ENCODE measurements around the gene KIF16B. TPM values are rescaled to one million over a fixed set of nuclear protein-coding genes. Genes with fewer than 3 reads are reported as not detected.

Gene KIF16B
- total RNA-seq, 1 experiment from 2014 or later: 7.0 TPM

DNA sequence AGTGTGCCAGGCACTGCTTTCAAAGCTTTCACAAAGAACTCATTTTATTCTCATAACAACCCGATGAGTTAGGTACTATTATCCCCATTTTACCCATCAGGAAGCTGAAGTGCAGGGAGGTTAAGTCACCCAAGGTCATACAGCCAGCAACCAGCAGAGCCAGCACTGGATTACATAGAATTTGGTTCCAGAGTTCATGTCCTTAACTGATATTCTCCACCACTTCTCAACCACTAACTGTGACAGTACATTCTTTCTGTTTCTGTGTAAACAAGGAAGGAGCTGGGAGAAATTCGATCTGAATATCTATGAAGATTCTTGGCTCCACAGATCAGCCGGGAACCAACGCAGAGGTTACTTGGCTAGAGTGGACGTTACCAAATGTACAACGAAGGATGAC is 98.0 kb downstream of the KIF16B start:
- Histone ChIP-seq H3K4me1 (ENCODE audit: control insufficient read depth in 1 of 2, insufficient read depth in 2 of 2, low read length in 2 of 2) (no peaks in the 10 kb centered on the region), H3K36me3 (ENCODE audit: control insufficient read depth in 1 of 2, insufficient read depth in 2 of 2, low read length in 2 of 2) (no peaks in the 10 kb centered on the region), H3K4me3 (replicated peaks in 1 of 2; ENCODE audit: low read depth in 1 of 2, low read length in 2 of 2) (no peak overlapping the region), H3K9me3 (ENCODE audit: control insufficient read depth in 1 of 2, insufficient read depth in 1 of 2, low read depth in 1 of 2, low read length in 2 of 2) (no peaks in the 10 kb centered on the region), H4K20me1 (ENCODE audit: insufficient read depth) (no peaks in the 10 kb centered on the region), H3K79me2 (ENCODE audit: insufficient read depth, low read length) (no peaks in the 10 kb centered on the region), H3K4me2 (ENCODE audit: low read length) (no peak overlapping the region), H3K9ac (ENCODE audit: low read length) (no peak overlapping the region), H3K9me2 (ENCODE audit: insufficient read depth) (no peaks in the 10 kb centered on the region), H3K27me3 (ENCODE audit: insufficient read depth, low read length) (no peaks in the 10 kb centered on the region), H3K27ac (ENCODE audit: low read depth, low read length) (no peak overlapping the region), H2AFZ (ENCODE audit: low read depth, low read length, poor library complexity, severe bottlenecking) (no peak overlapping the region)
- RAD21 ChIA-PET (ENCODE audit: low non-redundant PET in 1 of 2, low total read pairs in 2 of 2, uncharacterized antibody in 2 of 2, unreplicated experiment in 2 of 2): no interaction called here
- BruUV-seq (replicated peaks): no TSS peak
- CTCF ChIA-PET: interaction anchor here (1.4 to 1.5 kb wide), 2 partner anchors 9 to 15 kb away, joined by 4 to 5 read pairs; no protein-coding TSS in a partner anchor
- POLR2A ChIA-PET: no interaction called here
- DNase-seq (ENCODE audit: low read depth, low spot score) (no peak), ATAC-seq (no peak)
- TF ChIP-seq POLR2A (IDR thresholded peaks at IDR 0.05; ENCODE audit: borderline replicate concordance, extremely low read depth, insufficient read depth, insufficient read length) (no peak), EGR1 (IDR thresholded peaks at IDR 0.05; ENCODE audit: low read depth) (no peak), EZH2 (IDR thresholded peaks at IDR 0.05) (no peak), YY1 (IDR thresholded peaks at IDR 0.05; ENCODE audit: extremely low read depth, insufficient replicate concordance, low read depth, low read length) (no peak), FOSL1 (IDR thresholded peaks at IDR 0.05; ENCODE audit: low read depth) (no peak), TCF7L2 (IDR thresholded peaks at IDR 0.05; ENCODE audit: borderline replicate concordance, extremely low read depth, insufficient read depth, insufficient read length) (no peak)
- TF ChIP-seq, protein P1, sequence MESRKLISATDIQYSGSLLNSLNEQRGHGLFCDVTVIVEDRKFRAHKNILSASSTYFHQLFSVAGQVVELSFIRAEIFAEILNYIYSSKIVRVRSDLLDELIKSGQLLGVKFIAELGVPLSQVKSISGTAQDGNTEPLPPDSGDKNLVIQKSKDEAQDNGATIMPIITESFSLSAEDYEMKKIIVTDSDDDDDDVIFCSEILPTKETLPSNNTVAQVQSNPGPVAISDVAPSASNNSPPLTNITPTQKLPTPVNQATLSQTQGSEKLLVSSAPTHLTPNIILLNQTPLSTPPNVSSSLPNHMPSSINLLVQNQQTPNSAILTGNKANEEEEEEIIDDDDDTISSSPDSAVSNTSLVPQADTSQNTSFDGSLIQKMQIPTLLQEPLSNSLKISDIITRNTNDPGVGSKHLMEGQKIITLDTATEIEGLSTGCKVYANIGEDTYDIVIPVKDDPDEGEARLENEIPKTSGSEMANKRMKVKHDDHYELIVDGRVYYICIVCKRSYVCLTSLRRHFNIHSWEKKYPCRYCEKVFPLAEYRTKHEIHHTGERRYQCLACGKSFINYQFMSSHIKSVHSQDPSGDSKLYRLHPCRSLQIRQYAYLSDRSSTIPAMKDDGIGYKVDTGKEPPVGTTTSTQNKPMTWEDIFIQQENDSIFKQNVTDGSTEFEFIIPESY (IDR thresholded peaks at IDR 0.05; ENCODE audit: extremely low read depth, insufficient replicate concordance, low read length): no peak
- intact Hi-C loops (cut with micrococcal nuclease): loop anchor here (10.0 kb wide), 1 partner anchor 190 kb away; no protein-coding TSS in a partner anchor

DNA sequence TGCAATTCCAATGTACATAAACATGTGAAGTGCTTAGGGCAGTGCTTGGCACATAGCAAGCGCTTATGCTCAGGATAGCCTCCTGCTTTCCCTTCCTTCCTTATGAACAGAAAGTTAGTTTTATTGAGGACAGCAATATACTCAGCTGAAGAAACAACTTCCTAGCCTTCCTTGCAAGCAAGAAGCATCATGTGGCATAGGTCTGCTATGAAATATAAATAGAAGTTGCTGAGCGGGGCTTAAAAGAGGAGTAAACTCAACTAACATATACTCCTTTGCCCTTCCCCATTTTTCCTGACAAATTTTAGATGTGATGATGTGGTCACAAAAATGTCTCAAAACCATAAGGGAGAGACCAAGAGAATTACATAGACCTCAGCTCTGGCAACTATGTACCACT is 98.9 kb downstream of the KIF16B start:
- POLR2A ChIA-PET: no interaction called here
- ATAC-seq: no peak
- TF ChIP-seq YY1 (IDR thresholded peaks at IDR 0.05; ENCODE audit: extremely low read depth, insufficient replicate concordance, low read depth, low read length): no peak
- no peak for TF ChIP-seq EZH2phosphoT487 (IDR thresholded peaks at IDR 0.05; ENCODE audit: borderline replicate concordance)
- TF ChIP-seq EZH2 (IDR thresholded peaks at IDR 0.05): no peak
- TF ChIP-seq EGR1 (IDR thresholded peaks at IDR 0.05; ENCODE audit: low read depth): no peak
- TF ChIP-seq, protein P1 (IDR thresholded peaks at IDR 0.05; ENCODE audit: extremely low read depth, insufficient replicate concordance, low read length): no peak
- TF ChIP-seq, protein P2, sequence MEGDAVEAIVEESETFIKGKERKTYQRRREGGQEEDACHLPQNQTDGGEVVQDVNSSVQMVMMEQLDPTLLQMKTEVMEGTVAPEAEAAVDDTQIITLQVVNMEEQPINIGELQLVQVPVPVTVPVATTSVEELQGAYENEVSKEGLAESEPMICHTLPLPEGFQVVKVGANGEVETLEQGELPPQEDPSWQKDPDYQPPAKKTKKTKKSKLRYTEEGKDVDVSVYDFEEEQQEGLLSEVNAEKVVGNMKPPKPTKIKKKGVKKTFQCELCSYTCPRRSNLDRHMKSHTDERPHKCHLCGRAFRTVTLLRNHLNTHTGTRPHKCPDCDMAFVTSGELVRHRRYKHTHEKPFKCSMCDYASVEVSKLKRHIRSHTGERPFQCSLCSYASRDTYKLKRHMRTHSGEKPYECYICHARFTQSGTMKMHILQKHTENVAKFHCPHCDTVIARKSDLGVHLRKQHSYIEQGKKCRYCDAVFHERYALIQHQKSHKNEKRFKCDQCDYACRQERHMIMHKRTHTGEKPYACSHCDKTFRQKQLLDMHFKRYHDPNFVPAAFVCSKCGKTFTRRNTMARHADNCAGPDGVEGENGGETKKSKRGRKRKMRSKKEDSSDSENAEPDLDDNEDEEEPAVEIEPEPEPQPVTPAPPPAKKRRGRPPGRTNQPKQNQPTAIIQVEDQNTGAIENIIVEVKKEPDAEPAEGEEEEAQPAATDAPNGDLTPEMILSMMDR (IDR thresholded peaks at IDR 0.05 in 2 of 3, conservative IDR thresholded peaks at IDR 0.05 in 1 of 3; ENCODE audit: borderline replicate concordance in 1 of 3, insufficient read depth in 1 of 3, low read depth in 2 of 3, low read length in 2 of 3): no peak
- no peak for TF ChIP-seq ELF1 (IDR thresholded peaks at IDR 0.05; ENCODE audit: borderline replicate concordance, low read depth)
- TF ChIP-seq CBX3 (IDR thresholded peaks at IDR 0.05; ENCODE audit: low read depth): no peak
- no peak for TF ChIP-seq ZFX (IDR thresholded peaks at IDR 0.05)
- no peak for TF ChIP-seq POLR2A (IDR thresholded peaks at IDR 0.05; ENCODE audit: borderline replicate concordance, extremely low read depth, insufficient read depth, insufficient read length)
- no peak for TF ChIP-seq POLR2AphosphoS5 (IDR thresholded peaks at IDR 0.05; ENCODE audit: low read depth, low read length)
- TF ChIP-seq JUND (IDR thresholded peaks at IDR 0.05): no peak

More for the DNA sequence above, 98.9 kb downstream of the KIF16B start:
- no peaks in the 10 kb centered on the region for H3K79me2 ChIP-seq (ENCODE audit: insufficient read depth, low read length)
- no peak overlapping the region for H3K4me2 ChIP-seq (ENCODE audit: low read length)
- no peaks in the 10 kb centered on the region for H3K4me1 ChIP-seq (ENCODE audit: control insufficient read depth in 1 of 2, insufficient read depth in 2 of 2, low read length in 2 of 2)
- DNase-seq (ENCODE audit: low read depth, low spot score): no peak
- no peaks in the 10 kb centered on the region for H4K20me1 ChIP-seq (ENCODE audit: insufficient read depth)
- H2AFZ ChIP-seq (ENCODE audit: low read depth, low read length, poor library complexity, severe bottlenecking): no peak overlapping the region
- H3K27me3 ChIP-seq (ENCODE audit: insufficient read depth, low read length): no peaks in the 10 kb centered on the region
- H3K4me3 ChIP-seq (replicated peaks in 1 of 2; ENCODE audit: low read depth in 1 of 2, low read length in 2 of 2): no peak overlapping the region
- RAD21 ChIA-PET (ENCODE audit: low non-redundant PET in 1 of 2, low total read pairs in 2 of 2, uncharacterized antibody in 2 of 2, unreplicated experiment in 2 of 2): no interaction called here
- no peaks in the 10 kb centered on the region for H3K36me3 ChIP-seq (ENCODE audit: control insufficient read depth in 1 of 2, insufficient read depth in 2 of 2, low read length in 2 of 2)
- CTCF ChIA-PET: no interaction called here
- H3K27ac ChIP-seq (ENCODE audit: low read depth, low read length): no peak overlapping the region
- H3K9me3 ChIP-seq (ENCODE audit: control insufficient read depth in 1 of 2, insufficient read depth in 1 of 2, low read depth in 1 of 2, low read length in 2 of 2): no peaks in the 10 kb centered on the region
- intact Hi-C loops (cut with micrococcal nuclease): loop anchor here (10.0 kb wide), 1 partner anchor 190 kb away; no protein-coding TSS in a partner anchor
- no peaks in the 10 kb centered on the region for H3K9me2 ChIP-seq (ENCODE audit: insufficient read depth)
- no TSS peak for BruUV-seq (replicated peaks)
- H3K9ac ChIP-seq (ENCODE audit: low read length): no peak overlapping the region
